DMS 273 (cell line): ENCODE measurements around the gene CIDEC.
A peak's percentile ranks its signal among the peaks of the same experiment; 100 is the strongest.
"Not testable (repeated sequence)": the region's sequence is repeated elsewhere in the genome, so short reads cannot be mapped to it uniquely, and the experiment has no call there.

Experiments
- DNase-seq: peaks from one replicate; lab custom pipeline; 2025; ENCODE audit not compliant: unreplicated experiment; lab: John Stamatoyannopoulos, UW

Gene CIDEC

DNA sequence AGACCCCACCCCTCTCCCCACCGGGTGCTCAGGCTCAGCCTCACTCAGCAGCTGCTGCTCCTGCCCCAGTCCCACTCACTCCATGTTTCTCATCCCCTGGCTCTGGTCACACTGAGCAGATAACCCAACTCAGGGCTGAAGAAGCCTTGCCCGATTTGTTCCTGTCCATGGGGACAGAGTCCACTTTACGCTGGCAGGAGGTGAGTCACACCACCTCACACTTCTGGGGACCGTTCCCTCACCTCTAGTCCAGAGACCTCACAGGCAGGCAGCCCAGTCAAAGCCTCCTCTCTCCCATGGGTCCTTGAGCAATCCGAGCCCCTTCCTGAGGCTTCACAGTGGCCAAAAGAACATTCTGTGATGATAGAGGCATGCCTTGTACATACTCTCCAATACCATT, 1.4 kb downstream of the CIDEC start:
- no peak for DNase-seq

DNA sequence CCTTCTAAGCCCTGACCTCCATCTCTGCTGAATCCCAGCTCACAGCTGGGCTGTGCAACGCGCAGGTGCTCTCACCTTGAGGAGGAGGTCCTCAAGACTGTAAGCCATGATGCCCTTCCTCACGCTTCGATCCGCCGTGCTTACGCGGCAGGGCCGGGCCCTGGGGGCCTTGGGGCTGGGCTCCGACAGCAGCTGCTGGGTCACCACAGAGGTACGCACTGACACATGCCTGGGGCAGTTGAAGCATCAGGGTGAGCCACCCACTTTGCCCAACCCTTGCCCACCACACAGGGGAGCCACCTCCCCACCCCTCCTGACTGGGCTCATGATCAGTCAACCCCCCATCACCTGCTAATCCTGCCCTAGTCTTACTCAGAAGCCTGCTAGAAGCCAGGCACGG, 3.1 kb downstream of the CIDEC start:
- DNase-seq = no peak

DNA sequence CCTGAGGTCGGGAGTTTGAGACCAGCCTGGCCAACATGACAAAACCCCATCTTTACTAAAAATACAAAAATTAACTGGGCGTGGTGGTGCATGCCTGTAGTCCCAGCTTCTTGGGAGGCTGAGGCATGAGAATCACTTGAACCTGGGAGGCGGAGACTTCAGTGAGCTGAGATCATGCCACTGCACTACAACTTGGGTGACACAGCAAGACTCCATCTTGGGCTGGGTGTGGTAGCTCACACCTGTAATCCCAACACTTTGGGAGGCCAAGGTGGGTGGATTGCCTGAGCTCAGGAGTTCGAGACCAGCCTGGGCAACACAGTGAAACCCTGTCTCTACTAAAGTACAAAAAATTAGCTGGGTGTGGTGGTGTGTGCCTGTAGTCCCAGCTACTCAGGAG, 3.8 kb downstream of the CIDEC start:
- not testable (repeated sequence) for DNase-seq

DNA sequence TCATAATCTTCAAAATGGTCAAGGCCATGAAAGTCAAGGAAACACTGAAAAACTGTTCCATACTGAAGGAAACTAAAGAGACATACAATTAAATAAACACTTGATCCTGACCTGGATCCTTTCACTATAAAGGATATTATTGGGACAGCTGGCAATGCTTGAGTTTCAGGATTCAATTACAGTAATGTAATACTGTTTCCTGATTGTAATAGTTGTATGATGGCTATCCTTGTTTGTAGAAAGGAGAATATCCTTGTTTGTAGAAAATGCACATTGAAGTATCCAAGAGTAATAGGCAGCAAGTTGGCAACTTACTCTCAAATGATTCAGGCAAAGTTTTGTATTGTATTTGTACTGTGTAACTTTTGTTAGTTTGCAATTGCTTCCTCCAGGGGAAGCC, 4.6 kb downstream of the CIDEC start:
- DNase-seq = peak; percentile 25

DNA sequence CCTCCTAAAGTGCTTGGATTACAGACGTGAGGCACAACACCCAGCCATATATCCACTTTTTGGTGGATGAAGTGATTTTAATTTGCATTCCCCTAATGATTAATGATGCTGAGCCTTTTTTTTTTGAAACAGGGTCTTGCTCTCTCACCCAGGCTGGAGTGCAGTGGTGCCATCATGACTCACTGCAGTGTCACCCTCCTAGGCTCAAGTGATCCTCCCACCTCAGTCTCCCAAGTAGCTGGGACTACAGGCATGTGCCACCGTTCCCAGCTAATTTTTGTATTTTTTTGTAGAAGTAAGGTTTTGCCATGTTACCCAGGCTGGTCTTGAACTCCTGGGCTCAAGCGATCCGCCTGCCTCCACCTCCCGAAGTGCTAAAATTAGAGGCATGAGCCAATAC, 8.0 kb downstream of the CIDEC start:
- not testable (repeated sequence) for DNase-seq

DNA sequence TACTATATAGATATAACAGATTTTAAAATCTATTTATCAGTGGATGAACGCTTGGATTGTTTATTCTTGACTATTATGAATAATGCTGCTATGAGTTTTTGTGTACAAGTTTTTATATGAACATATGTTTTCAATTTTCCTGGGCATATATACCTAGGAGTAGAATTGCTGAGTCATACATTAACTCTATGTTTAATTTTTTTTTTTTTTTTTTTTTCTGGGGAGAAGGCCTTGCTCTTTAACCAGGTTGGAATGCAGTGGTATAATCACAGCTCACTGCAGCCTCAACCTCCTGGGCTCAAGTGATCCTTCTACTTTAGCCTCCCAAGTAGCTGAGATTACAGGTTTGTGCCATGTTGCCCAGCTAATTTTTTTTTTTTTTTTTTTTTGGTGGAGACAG, 9.1 kb downstream of the CIDEC start:
- no peak for DNase-seq

DNA sequence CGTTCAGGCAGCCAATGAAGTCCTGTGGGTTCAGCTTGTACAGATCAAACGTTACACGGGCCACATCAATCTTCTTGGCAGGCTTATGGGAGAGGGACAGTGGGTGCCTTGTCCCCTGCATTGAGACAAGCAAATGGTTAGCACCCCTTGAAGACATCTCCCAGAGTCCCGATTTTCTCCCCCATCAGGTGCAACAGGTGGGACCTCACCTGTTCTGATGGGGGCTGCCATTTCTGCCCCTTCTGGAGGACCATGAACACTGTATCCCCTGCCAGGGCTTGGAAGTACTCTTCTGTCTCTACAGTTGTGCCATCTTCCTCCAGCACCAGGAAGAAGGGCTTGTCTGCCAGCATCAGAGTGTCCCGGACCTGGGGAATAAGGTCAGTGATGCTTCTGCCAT, 10.1 kb downstream of the CIDEC start:
- no peak for DNase-seq

DNA sequence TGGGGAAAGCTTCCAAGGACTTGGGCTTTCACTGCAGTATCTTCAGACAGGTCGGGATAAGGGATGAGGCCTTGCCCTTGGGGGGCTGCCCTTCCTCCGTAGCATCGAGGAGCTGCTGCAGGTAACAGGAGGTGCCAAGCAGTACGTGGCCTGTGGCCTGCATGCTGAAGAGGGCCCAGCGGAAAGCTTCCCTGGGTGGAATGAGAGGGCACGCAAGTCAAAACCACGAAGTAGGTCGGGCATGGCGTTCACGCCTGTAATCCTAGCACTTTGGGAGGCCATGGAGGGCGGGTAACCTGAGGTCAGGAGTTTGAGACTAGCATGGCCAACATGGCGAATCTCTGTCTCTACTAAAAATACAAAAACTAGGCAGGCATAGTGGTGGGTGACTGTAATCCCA, 12.9 kb downstream of the CIDEC start:
- no peak for DNase-seq

DNA sequence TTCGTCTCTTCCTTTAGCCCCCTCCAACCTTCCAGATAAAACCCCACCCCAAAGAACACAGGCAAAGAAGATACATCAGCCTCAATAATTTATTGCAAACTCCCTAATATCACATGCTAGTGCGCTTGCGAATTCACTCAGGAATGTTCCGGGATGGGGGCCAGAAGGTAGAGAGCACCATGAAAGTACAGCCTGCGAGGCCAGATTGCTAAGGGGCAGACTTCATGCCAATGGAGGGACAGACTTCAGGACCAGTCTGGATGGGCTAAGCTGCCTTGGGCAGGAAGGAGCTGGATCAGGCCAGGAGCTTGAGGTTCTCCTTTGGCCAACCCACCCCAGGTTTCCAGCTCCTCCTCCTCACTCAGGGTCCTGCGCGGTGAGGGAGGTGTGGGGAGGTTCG, 13.4 kb downstream of the CIDEC start:
- no peak for DNase-seq

DNA sequence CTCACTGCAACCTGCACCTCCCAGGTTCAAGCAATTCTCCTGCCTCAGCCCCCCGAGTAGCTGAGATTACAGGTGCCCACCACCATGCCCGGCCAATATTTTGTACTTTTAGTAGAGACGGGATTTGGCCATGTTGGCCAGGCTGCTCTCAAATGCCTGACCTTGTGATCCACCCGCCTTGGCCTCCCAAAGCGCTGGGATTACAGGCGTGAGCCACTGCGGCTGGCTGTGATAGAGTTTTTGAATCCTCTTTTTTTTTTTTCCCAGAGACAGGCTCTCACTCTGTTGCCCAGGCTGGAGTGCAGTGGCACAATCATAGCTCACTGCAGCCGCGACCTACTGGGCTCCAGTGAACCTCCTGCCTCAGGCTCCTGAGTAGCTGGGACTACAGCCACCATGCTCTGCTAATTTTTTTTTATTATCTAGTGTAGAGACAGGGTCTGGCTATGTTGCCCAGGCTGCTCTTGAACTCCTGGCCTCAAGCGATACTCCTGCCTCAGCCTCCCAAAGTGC, 14.9 kb downstream of the CIDEC start:
- DNase-seq = not testable (repeated sequence)

DNA sequence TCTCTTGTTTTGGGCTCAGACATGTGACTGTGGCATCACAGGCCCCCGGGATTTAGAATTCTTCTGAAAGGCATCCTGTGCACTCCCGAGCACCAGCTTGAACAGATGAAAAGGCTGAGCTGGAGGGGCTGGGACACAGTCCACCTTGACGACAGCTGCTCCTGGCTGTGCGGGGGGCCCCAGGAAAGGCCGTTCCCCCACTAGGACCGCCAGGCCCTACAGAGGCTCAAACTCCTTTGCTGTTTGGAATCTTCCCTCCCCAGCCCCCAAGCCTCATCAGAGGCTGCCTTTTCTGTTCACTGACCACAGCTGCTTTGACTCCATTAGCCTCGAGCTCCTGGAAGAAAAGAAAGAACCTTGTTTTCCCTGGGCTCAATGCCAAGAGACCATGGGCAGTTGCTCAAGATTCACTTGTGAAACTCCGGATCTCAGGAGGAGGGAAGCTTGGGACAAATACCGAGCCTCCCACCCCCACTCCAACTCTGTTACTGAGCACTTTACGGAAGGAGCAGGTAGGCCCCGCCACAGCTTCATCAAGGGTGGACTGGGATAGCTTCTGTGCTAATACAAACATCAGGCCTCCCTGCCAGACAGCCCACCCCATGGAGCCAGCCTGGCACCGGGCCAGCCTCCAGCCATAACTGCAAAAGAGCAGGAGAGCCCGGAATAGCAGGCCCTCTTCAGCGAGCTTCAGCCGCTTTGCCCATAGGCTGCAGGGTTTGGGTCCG, 15.7 kb downstream of the CIDEC start:
- DNase-seq = peak; percentile 77

DNA sequence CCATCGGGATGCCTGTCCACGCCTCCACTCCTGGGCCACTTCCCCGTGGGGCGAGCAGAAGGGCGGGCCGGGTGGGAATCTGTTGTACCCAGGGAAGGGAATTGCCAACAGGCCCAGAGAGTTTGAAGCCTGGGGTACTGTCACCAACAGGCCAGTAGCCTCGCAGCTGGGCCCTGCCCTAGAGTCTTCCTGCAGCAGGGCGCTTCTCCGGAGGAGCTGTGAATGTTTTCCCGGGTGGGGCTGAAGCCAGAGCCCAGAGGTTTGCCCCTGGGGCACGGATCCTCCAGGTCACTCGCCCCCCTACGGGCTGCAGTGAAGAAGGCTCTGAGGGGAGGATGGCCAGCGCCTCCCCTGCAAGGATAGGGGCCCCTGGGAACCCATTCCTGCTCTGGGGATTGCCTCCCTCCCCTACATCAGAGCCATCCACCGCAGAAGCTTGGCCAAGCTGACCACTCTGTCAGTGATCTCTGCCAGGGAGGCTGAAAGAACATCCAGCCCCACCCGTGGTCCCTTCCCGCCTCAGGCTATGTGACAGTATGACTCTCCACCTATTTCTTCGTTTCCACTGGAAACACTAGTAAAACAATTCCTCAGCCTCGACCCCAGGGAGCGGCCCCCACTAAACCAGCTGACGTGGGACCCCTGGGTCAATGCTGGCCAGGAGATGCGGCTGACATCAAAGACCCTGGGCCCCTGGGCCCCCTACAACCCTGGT, 16.8 kb downstream of the CIDEC start:
- DNase-seq = no peak

DNA sequence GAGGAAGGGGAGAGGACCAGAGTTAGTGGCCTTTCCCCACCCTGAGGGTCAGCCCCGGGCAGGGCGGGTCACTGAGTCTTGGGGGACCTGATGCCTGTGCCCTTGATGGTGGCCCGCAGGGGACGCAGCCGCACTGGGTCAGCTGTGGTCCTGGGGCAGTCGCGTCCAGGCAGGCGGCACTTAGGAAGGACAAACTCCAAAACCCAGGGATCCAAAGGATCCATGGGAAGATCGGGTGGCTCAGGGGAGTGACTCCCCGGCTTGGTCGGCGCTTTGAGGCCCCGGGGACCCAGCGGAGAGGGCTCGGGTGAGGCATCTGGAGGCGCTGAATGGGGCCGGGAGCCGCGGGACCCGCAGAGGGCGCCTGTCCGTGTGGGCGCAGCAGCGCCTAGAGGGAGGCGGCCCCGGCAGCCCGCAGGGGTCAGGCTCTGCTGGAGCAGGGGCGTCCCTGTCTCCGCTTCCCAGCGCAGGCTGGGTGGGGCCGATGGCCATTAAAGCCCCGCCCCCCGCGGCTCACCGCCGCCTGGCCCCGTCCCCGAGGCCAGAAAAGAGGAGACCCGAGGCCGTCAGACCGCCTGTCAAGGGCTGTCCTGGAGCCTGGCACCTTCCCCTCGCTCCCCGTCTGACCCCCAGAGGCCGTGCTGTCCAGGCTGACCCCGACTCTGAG, 17.5 kb downstream of the CIDEC start:
- DNase-seq = no peak

DNA sequence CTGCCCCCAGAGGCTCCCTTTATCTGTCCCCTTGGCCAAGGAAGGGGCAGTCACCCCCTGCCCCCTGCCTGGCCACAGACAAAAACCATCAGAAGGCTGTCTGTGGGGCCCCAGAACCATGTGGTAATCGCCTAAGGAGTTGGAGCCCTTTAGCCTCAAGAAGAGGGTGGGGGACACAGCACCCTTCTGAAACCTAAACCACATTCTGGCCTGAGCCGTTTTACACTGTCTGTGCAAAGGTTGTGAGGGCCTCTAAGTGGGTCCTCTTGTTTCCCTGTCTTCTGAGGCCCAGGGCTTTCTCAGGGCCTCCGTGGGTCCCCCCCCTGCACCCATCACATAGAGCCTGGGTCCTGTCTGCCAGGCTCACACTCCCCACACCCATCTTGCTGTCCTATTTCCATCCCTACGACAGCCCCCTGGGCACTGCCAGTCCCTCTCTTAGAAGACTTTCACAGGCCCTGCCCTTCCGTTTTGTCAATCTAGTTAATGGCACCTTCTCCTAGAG, 18.4 kb downstream of the CIDEC start:
- DNase-seq = no peak

DNA sequence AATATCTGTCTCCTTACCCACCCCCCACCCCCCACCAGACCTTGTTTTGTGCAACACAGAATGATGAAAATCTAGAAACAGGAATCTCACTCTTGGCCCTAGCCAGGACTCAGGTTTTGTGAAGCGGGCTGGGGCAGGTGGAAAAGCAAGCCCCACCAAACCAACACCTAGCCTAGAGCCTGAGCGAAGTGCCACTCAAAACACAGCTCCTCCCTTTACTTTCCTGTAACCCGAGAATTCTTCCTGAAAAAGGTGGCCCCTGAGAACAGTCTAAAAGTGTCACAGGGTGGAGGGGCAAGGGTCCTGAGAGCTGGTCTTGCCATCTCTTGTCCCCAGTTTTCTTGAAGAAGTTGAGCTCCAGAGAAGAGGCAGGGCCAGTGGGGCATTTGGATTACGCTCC, 18.9 kb downstream of the CIDEC start:
- DNase-seq = no peak

DNA sequence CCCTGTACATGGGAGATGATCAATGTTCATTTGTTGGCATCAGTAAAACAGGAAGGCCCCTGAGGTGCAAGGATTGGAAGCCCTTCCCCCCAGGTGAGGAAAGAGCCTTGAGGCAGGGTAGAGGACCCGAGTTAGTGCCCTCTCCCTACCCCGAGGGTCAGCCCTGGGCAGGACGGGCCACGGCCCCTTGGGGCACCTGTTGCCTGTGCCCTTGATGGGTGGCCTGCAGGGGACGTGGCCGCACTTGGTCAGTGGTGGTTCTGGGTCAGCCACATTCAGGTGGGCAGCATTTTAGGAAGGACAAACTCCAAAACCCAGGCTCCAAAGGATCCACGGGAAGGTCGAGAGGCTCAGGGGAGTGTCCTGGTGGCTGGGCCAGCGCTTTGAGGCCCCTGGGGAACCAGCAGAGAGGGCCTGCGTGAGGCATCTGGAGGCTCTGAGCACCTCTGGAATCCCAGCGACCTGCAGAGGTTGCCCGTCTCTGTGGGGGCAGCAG, 20.5 kb downstream of the CIDEC start:
- no peak for DNase-seq

DNA sequence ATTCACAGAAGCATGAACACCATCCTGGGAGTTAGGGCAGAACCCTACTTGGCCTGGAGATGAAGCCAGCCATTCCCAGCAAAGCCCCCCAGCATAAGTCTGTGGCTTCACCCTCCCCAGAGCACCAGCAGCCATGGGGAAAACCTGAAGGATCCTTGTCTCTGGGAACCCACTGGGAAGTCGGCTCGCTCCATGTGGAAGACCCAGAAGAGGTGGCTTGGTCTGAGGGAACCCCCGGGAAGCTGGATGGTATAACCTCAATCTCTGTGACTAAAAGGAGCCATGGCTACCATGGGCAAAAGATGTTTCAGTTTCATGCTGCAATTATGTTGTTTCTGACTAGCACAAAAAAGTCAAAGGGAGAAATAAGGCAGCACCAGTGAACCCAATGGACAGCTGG, 24.5 kb downstream of the CIDEC start:
- peak; percentile 55 for DNase-seq

DNA sequence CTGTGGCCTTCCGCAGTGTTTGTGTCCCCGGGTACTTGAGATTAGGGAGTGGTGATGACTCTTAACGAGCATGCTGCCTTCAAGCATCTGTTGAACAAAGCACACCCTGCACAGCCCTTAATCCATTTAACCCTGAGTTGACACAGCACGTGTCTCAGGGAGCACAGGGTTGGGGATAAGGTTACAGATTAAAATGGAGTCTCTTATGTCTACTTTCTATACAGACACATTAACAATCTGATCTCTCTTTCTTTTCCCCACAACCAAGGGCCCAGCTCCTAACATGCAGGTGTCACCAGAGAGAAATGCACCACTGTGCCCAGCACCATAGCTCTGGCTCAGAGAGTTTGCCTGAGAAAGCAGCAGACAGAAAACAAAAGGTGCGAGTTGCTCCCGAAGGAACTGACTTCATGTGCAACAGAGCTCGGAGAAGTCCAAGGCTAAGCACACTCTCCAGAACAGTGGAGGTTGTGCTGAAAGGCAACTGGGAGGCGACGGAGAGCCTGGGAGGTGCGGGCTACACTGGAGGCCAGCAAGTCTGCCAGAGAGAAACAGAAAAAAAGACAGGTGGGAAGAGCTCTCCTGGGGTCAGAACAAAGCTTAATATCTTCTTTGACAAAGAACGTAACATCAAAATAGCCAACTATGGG, 25.6 kb downstream of the CIDEC start:
- peak; percentile 11 for DNase-seq

DNA sequence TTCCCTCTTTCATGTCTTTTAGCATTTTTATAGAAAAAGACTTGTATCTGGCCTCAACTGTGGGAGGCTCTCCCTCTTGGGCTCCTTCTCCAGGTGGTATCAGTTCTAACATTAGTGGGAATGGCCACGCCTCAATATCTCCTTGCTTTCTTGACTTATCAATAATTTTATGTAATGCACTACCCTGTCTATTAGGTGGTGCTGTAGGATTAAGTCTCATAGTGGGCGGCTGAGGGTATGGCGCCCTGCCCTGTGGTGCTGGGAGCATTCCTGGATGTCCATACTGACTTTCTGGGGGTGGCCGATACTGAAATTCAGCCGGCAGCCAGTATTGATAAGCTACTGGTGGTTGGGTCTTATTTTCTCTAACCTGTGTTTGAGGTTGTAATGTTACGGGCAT, 27.5 kb downstream of the CIDEC start:
- DNase-seq = peak; percentile 7

DNA sequence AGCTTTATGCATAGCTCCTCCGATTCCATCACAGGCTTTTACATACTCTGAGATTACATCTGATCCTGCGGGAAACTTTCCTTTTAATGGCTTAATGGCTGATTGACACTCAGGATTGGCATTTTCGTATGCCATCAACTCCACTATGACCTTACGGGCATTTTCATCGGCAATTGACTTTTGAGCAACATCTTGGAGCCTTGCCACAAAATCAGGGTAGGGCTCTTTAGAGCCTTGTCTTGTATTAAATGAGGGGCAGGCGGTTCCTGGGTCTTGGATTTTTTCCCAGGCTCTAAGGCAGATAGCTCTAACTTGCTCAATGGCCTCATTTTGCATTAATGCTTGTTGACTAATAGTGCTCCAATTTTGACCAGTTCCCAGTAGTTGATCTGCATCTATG, 28.1 kb downstream of the CIDEC start:
- DNase-seq = not testable (repeated sequence)

DNA sequence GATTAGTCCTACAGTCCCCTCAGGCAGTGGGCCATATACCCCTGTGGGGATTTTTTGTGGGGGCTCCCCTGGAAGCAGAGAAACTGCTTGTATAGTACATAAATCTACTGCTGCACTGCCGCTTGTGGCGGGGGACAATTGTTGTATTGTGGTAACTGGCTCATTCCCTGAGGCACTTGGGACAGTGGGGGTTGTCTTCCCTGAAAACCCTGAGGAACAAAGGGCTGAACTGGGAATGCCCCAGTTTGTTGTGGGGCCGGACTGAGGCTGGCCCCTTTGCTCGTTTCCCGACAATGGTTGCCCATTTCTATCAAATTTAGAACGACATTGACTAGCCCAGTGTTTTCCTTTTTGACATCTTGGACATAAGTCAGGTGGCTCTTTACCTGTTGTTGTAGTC, 28.7 kb downstream of the CIDEC start:
- DNase-seq = not testable (repeated sequence)
